ENCODE measurements around the gene NUMB. TPM values are rescaled to one million over a fixed set of nuclear protein-coding genes. Genes with fewer than 3 reads are reported as not detected.

Gene NUMB
- total RNA-seq, 1 experiment from 2014 or later = 46.5 TPM

- H3K36me3 Mint-ChIP-seq (ENCODE audit: insufficient read depth in 1 of 3, low read depth in 3 of 3) = no peaks in the 10 kb centered on the region
- no peak overlapping the region for H3K9ac ChIP-seq (ENCODE audit: extremely low read depth, insufficient read length, low read length)
- no peak overlapping the region for H2AFZ ChIP-seq (ENCODE audit: low read length)
- H3K4me1 ChIP-seq (ENCODE audit: insufficient read depth, low read length) = no peaks in the 10 kb centered on the region
- no peak overlapping the region for H3K18ac ChIP-seq (ENCODE audit: insufficient read length, low read depth, low read length)
- no peaks in the 10 kb centered on the region for H4K20me1 ChIP-seq (ENCODE audit: control insufficient read depth, insufficient read depth, insufficient read length)
- H2BK5ac ChIP-seq (ENCODE audit: insufficient read length, low read length) = no peak overlapping the region
- no peak overlapping the region for H2BK12ac ChIP-seq (ENCODE audit: insufficient read length, low read depth, low read length)
- no peak overlapping the region for H3K56ac ChIP-seq (ENCODE audit: insufficient read length, low read depth, low read length)
- no peaks in the 10 kb centered on the region for H3K9me3 ChIP-seq (ENCODE audit: control insufficient read depth, low read depth, low read length)
- H2AK5ac ChIP-seq (ENCODE audit: insufficient read length, low read length) = no peak overlapping the region
- no peak overlapping the region for H2BK15ac ChIP-seq (ENCODE audit: low read depth, low read length)
- no peaks in the 10 kb centered on the region for H3K79me2 ChIP-seq (ENCODE audit: insufficient read depth, low read length)
- no peaks in the 10 kb centered on the region for H3K27me3 Mint-ChIP-seq (ENCODE audit: low read depth)
- no peak overlapping the region for H3K4me3 Mint-ChIP-seq
- no peak overlapping the region for H2BK20ac ChIP-seq (ENCODE audit: low read depth, low read length, poor library complexity, severe bottlenecking)
- no peak overlapping the region for H3K14ac ChIP-seq (ENCODE audit: insufficient read depth, low read length)
- H3K9me3 Mint-ChIP-seq = no peaks in the 10 kb centered on the region
- no peaks in the 10 kb centered on the region for H3K23me2 ChIP-seq (ENCODE audit: insufficient read length, low read depth, low read length, poor library complexity, severe bottlenecking)
- no peaks in the 10 kb centered on the region for H3K27me3 ChIP-seq (ENCODE audit: insufficient read depth, low read length)
- no peak overlapping the region for H3K27ac Mint-ChIP-seq
- DNase-seq = no peak
- no peak overlapping the region for H4K8ac ChIP-seq (replicated peaks; ENCODE audit: insufficient read length, low read depth, low read length)
- H3K27ac ChIP-seq (ENCODE audit: insufficient read length, low read depth, low read length) = no peak overlapping the region
- no CpG with 5 or more reads among the region's 1 CpG for WGBS (ENCODE audit: extremely low coverage, insufficient read length, low lambda C conversion rate)
- H3K23ac ChIP-seq (ENCODE audit: insufficient read length, low read depth, low read length) = no peak overlapping the region
- H3T11ph ChIP-seq (ENCODE audit: low read length) = no peak overlapping the region
- no peak overlapping the region for H4K5ac ChIP-seq (ENCODE audit: insufficient read length, low read depth, low read length)
- H4K91ac ChIP-seq (ENCODE audit: insufficient read length, low read depth, low read length) = no peak overlapping the region
- peaks cover 13 to 14% of the 10 kb centered on the region in 2 experiments for H3K4me1 Mint-ChIP-seq
- no peaks in the 10 kb centered on the region for H3K79me1 ChIP-seq (ENCODE audit: insufficient read depth, low read depth, low read length, poor library complexity, severe bottlenecking)
- no peak overlapping the region for H3K4me2 ChIP-seq (ENCODE audit: insufficient read depth, insufficient read length, low read length)
- no peak overlapping the region for H2BK120ac ChIP-seq (ENCODE audit: low read depth, low read length, poor library complexity, severe bottlenecking)
- no peak for TF ChIP-seq CTCF (conservative IDR thresholded peaks at IDR 0.05)
- no peak overlapping the region for H3K4ac ChIP-seq (ENCODE audit: low read depth, low read length)
Observed at GRCh38 chr14:73338551-73338950, 119.8 kb downstream of the NUMB start.
